K562 (cell line): Measurements from ENCODE around the gene TCEA3. TPM values are rescaled to one million over a fixed set of nuclear protein-coding genes. Genes with fewer than 3 reads are reported as not detected.

ENCODE experiments used
- BRD9 ChIP-seq: fragments of 450-650 bp; IDR thresholded peaks from 2 replicates; pipeline ENCODE4 v1.6.1; 2018; ENCODE audit warnings: low read depth; ENCODE audit not compliant: partially characterized antibody
- CEBPB ChIP-seq: fragments of 450-650 bp; IDR thresholded peaks from 2 replicates; pipeline ENCODE4 v1.6.1; 2016; ENCODE audit warnings: missing genetic modification characterization, missing compliant biosample characterization
- CTBP1 ChIP-seq: fragments of 450-650 bp; IDR thresholded peaks from 2 replicates; pipeline ENCODE4 v1.6.1; 2016; ENCODE audit warnings: borderline replicate concordance
- ERF ChIP-seq: fragments of 450-650 bp; formaldehyde crosslinking; IDR thresholded peaks from 2 replicates; pipeline ENCODE4 v1.4.0; 2020; ENCODE audit warnings: mild to moderate bottlenecking, mixed read lengths
- ETV5 ChIP-seq: sonication (generic); formaldehyde crosslinking; IDR thresholded peaks from 2 replicates; pipeline ENCODE4 v1.4.0; 2020; ENCODE audit warnings: low read depth, mild to moderate bottlenecking, missing genetic modification reagents
- polyA plus RNA-seq, 8 experiments: library from polyadenylated mRNA; depleted of rRNA in 4 of 8; stranded (reverse) in 5 of 8; unstranded in 3 of 8; fragments of >200 nt; fragmentation: Nextera tagmentation in 2 of 8; fragmentation: Illumina TruSeq in 1 of 8; extraction: Ambion mirVana in 2 of 8; extraction: Trizol in 1 of 8; gene quantifications; 2 replicates each; pipeline versions ENCODE4 v1.2.1 to v1.2.3, GENCODE V29; 2011 to 2014; ENCODE audit warnings: inconsistent platforms in 1 of 8, missing spikeins in 1 of 8
- total RNA-seq, 7 experiments: library from RNA; depleted of rRNA in 6 of 7; stranded (reverse); fragments of >200 nt in 6 of 7; fragmentation: Illumina TruSeq in 2 of 7; extraction: Trizol in 2 of 7; gene quantifications; 2 replicates each; pipeline versions ENCODE4 v1.2.1 to v1.2.3, GENCODE V29; 2011 to 2021; ENCODE audit warnings: low replicate concordance in 1 of 7
- TF ChIP-seq, protein P1 (sequence below): fragments of 450-650 bp; IDR thresholded peaks from 2 replicates; pipeline ENCODE4 v1.6.1; 2018; ENCODE audit not compliant: partially characterized antibody

Gene TCEA3
- total and polyA plus RNA-seq, 9 of the 15 experiments (the other 6 are each of a cell fraction or from before 2014, with no cell fraction given) = 0.03 to 0.55 (median 0.36) TPM

DNA sequence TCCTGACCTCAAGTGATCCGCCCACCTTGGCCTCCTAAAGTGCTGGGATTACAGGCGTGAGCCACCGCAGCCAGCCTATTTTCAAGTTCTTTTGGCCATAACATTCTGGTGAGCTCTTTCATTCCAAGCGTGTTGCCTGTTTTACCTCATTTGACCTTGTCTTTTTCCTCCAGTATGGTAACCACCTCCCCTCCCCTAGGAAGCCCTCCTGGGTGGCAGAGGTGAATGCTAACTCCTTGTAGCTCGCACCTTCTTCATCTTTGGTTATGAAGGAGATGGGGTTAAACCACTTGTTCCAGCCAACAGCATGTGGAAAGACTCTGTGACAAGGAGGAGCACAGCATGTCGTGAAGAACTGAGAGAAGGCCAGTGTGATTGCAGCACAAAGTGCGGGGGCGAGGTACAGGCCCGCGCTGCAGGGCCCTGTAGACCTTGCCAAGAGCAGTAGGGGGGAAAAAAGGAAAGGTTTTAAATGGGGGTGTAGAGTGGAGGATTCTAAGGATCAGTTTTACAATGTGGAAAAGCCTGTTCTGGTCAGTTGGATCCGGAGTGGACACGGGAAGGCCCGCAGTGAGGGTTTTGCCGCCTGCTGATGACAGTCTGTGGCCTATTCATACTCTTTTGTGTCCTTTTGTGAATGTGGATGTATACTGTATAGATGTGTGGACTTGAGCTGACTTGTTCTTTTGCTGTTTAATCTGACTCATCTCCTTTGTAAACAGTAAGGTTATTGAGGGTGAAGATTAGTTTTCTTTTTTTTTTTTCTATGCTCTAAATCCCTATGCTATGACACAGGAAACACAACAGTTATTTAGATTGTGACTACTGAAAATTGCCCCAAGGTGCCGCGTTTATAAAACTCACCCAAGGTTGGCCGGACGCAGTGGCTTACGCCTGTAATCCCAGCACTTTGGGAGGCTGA, 47.4 kb downstream of the TCEA3 start (continued):
- TF ChIP-seq, protein P1, sequence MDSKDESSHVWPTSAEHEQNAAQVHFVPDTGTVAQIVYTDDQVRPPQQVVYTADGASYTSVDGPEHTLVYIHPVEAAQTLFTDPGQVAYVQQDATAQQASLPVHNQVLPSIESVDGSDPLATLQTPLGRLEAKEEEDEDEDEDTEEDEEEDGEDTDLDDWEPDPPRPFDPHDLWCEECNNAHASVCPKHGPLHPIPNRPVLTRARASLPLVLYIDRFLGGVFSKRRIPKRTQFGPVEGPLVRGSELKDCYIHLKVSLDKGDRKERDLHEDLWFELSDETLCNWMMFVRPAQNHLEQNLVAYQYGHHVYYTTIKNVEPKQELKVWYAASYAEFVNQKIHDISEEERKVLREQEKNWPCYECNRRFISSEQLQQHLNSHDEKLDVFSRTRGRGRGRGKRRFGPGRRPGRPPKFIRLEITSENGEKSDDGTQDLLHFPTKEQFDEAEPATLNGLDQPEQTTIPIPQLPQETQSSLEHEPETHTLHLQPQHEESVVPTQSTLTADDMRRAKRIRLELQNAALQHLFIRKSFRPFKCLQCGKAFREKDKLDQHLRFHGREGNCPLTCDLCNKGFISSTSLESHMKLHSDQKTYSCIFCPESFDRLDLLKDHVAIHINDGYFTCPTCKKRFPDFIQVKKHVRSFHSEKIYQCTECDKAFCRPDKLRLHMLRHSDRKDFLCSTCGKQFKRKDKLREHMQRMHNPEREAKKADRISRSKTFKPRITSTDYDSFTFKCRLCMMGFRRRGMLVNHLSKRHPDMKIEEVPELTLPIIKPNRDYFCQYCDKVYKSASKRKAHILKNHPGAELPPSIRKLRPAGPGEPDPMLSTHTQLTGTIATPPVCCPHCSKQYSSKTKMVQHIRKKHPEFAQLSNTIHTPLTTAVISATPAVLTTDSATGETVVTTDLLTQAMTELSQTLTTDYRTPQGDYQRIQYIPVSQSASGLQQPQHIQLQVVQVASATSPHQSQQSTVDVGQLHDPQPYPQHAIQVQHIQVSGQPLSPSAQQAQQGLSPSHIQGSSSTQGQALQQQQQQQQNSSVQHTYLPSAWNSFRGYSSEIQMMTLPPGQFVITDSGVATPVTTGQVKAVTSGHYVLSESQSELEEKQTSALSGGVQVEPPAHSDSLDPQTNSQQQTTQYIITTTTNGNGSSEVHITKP = peak; percentile 94
- TF ChIP-seq BRD9 (peak; percentile 56), ETV5 (CRISPR knock-in tag) (peak; percentile 65; the same call in 1 of the 2 replicates), CEBPB (tag) (peak; percentile 77), ERF (CRISPR knock-in tag) (0 out of 2 replicates have a peak, but pooled peaks have one; percentile 16), CTBP1 (peak; percentile 31; the same call in 1 of the 2 replicates)
